HepG2 (cell line): ENCODE measurements around the gene RIPK3. TPM values are rescaled to one million over a fixed set of nuclear protein-coding genes. Genes with fewer than 3 reads are reported as not detected.

Experiments used
- ATAC-seq: fragments of 200-7000 bp; cut with Tn5 transposase; 3 replicates; pipeline ENCODE4 v1.9.1; 2020; ENCODE audit warnings: mild to moderate bottlenecking, moderate library complexity
- BruUV-seq: library from RNA; stranded (reverse); fragments of 400-500 nt; replicated peaks from 2 replicates; lab custom pipeline; 2021; lab: Mats Ljungman, UMichigan
- CTCF ChIA-PET: fragments of 300-600 bp; formaldehyde crosslinking; extraction: SDS; loops from one replicate; lab custom pipeline; 2021; ENCODE audit warnings: low total read pairs, inconsistent platforms, low intra/inter-chr PET ratio; lab: Yijun Ruan, JAX
- POLR2A ChIA-PET: fragments of 350-600 bp; sonication (Branson Sonifier 250); formaldehyde crosslinking; loops from one replicate; lab custom pipeline; 2020; ENCODE audit warnings: antibody characterized with exemption, inconsistent platforms; lab: Yijun Ruan, JAX
- DNase-seq: peaks from one replicate; pipeline ENCODE4 v3.0.0-alpha.2; 2015; ENCODE audit warnings: low spot score
- FAIRE-seq: peaks from 3 replicates; lab custom pipeline; 2011; peaks lifted over from hg19 to GRCh38; lab: Jason Lieb, UNC
- H2AFZ ChIP-seq: one replicate; pipeline ENCODE4 v1.6.1; 2011; ENCODE audit warnings: low read length, inconsistent platforms
- H3K27ac ChIP-seq: fragments of 300-600 bp; 3 replicates; pipeline ENCODE4 v1.8.0; 2011; ENCODE audit warnings: mixed run types, mild to moderate bottlenecking, mixed read lengths, low read length, inconsistent platforms; ENCODE audit not compliant: insufficient read depth; ENCODE audit errors: extremely low read length
- H3K27me3 ChIP-seq, 2 experiments: fragments of 200-600 bp in 1 of 2; 2 replicates in 1 of 2; 3 replicates in 1 of 2; pipeline versions ENCODE4 v1.6.0 to v1.8.0; 2011; ENCODE audit warnings: low read length in 2 of 2, mild to moderate bottlenecking in 2 of 2, moderate library complexity in 2 of 2, inconsistent platforms in 1 of 2; ENCODE audit not compliant: insufficient read depth in 2 of 2, control insufficient read depth in 1 of 2
- H3K36me3 ChIP-seq, 2 experiments: fragments of 200-600 bp in 1 of 2; replicated peaks in 1 of 2; 2 replicates in 1 of 2; 3 replicates in 1 of 2; pipeline versions ENCODE4 v1.5.1 to v1.8.0; 2011; ENCODE audit warnings: low read length in 2 of 2, inconsistent platforms in 1 of 2; ENCODE audit not compliant: insufficient read depth in 2 of 2, control insufficient read depth in 1 of 2
- H3K4me1 ChIP-seq: 2 replicates; pipeline ENCODE4 v1.5.1; 2012; ENCODE audit warnings: low read length, inconsistent platforms; ENCODE audit not compliant: insufficient read depth
- H3K4me2 ChIP-seq: 2 replicates; pipeline ENCODE4 v1.6.0; 2011; ENCODE audit warnings: low read depth, low read length, inconsistent platforms
- H3K4me3 ChIP-seq, 3 experiments: fragments of 200-600 bp in 1 of 3; sonication (generic), shearing (Covaris generic) in 1 of 3; replicated peaks in 1 of 3; 2 replicates each; pipeline ENCODE4 v1.5.1; 2011 to 2016; ENCODE audit warnings: low read length in 3 of 3, inconsistent platforms in 2 of 3, low read depth in 2 of 3, mild to moderate bottlenecking in 2 of 3, control low read depth in 1 of 3, mixed read lengths in 1 of 3; ENCODE audit not compliant: insufficient read depth in 1 of 3
- H3K79me2 ChIP-seq: one replicate; pipeline ENCODE4 v1.6.1; 2011; ENCODE audit warnings: low read length, inconsistent platforms; ENCODE audit not compliant: insufficient read depth
- H3K9ac ChIP-seq: 2 replicates; pipeline ENCODE4 v1.6.0; 2011; ENCODE audit warnings: mild to moderate bottlenecking, low read depth, low read length, inconsistent platforms; ENCODE audit not compliant: insufficient read depth
- H3K9me3 ChIP-seq: 2 replicates; pipeline ENCODE4 v1.5.1; 2012; ENCODE audit warnings: mild to moderate bottlenecking, low read length
- H4K20me1 ChIP-seq: 2 replicates; pipeline ENCODE4 v1.6.0; 2011; ENCODE audit warnings: inconsistent platforms, mild to moderate bottlenecking, low read length, moderate library complexity; ENCODE audit not compliant: insufficient read depth
- CHCHD3 ChIP-seq: sonication (generic); formaldehyde crosslinking; IDR thresholded peaks from 2 replicates; pipeline ENCODE4 v1.8.0; 2022; ENCODE audit warnings: mild to moderate bottlenecking, missing genetic modification reagents, moderate library complexity
- GPN1 ChIP-seq: sonication (generic); formaldehyde crosslinking; IDR thresholded peaks from 2 replicates; pipeline ENCODE4 v1.5.1; 2020; ENCODE audit warnings: missing genetic modification reagents, borderline replicate concordance
- HNRNPK ChIP-seq: fragments of 200-400 bp; formaldehyde crosslinking; IDR thresholded peaks from 2 replicates; pipeline ENCODE4 v1.6.1; 2018; ENCODE audit warnings: low read length, low read depth, moderate library complexity, mild to moderate bottlenecking; ENCODE audit not compliant: poor library complexity, severe bottlenecking
- ISL2 ChIP-seq: sonication (generic); formaldehyde crosslinking; IDR thresholded peaks from 2 replicates; pipeline ENCODE4 v1.5.0; 2020; ENCODE audit warnings: missing genetic modification reagents
- SIX1 ChIP-seq: sonication (generic); formaldehyde crosslinking; IDR thresholded peaks from 2 replicates; pipeline ENCODE4 v1.4.0; 2020; ENCODE audit warnings: missing genetic modification reagents, borderline replicate concordance
- SRF ChIP-seq: IDR thresholded peaks from 2 replicates; pipeline ENCODE4 v1.6.1; 2011; ENCODE audit warnings: mild to moderate bottlenecking, low read depth, low read length, moderate library complexity
- ZFP36 ChIP-seq: fragments of 150-350 bp; IDR thresholded peaks from 2 replicates; pipeline ENCODE4 v1.6.1; 2018; ENCODE audit warnings: borderline replicate concordance, low read length, low read depth; ENCODE audit not compliant: partially characterized antibody
- ZNF12 ChIP-seq: sonication (generic); formaldehyde crosslinking; IDR thresholded peaks from 2 replicates; pipeline ENCODE4 v1.5.0; 2020; ENCODE audit warnings: missing genetic modification reagents
- ZNF280D ChIP-seq: sonication (generic); formaldehyde crosslinking; IDR thresholded peaks from 2 replicates; pipeline ENCODE4 v1.5.1; 2020; ENCODE audit warnings: mild to moderate bottlenecking, missing genetic modification reagents
- ZNF562 ChIP-seq: sonication (generic); formaldehyde crosslinking; IDR thresholded peaks from 2 replicates; pipeline ENCODE4 v1.8.0; 2022; ENCODE audit warnings: missing genetic modification reagents, borderline replicate concordance
- ZNF740 ChIP-seq: sonication (generic); formaldehyde crosslinking; IDR thresholded peaks from 2 replicates; pipeline ENCODE4 v1.4.0; 2020; ENCODE audit warnings: missing genetic modification reagents
- WGBS: methylation state at CpG from one replicate; pipeline ENCODE4 v1.1.6; 2017; ENCODE audit warnings: low lambda C conversion rate; 5-methylcytosine and 5-hydroxymethylcytosine counted together
- in situ Hi-C: cut with HindIII; loops from 2 replicates; pipeline ENCODE4 v1.10.0; 2017; ENCODE audit warnings: low pct_unique_long_range_greater_than_20kb; ENCODE audit not compliant: extremely low pct_ligation_motif_present
- intact Hi-C: fragments of 100-400 bp; cut with micrococcal nuclease; formaldehyde crosslinking; loops from one replicate; pipeline ENCODE4 v1.10.0; 2022; ENCODE audit not compliant: unreplicated experiment
- polyA plus RNA-seq, 8 experiments: library from polyadenylated mRNA; depleted of rRNA in 3 of 8; stranded (reverse) in 7 of 8; unstranded in 1 of 8; fragments of >200 nt; fragmentation: Illumina TruSeq in 4 of 8; extraction: Trizol in 4 of 8; gene quantifications; 2 replicates each; pipeline versions ENCODE4 v1.2.1 to v1.2.3, GENCODE V29; 2011 to 2016; ENCODE audit warnings: low read depth in 4 of 8, missing spikeins in 1 of 8, mixed read lengths in 1 of 8; ENCODE audit not compliant: insufficient read depth in 1 of 8
- total RNA-seq, 5 experiments: library from RNA; depleted of rRNA; stranded (reverse); fragments of >200 nt; fragmentation: Illumina TruSeq; extraction: Trizol; gene quantifications; 2 replicates each; pipeline ENCODE4 v1.2.3, GENCODE V29; 2016; ENCODE audit warnings: low read depth in 1 of 5

The RIPK3 gene
- total and polyA plus RNA-seq, 2 of the 13 experiments (the other 11 are each of a cell fraction or from before 2014, with no cell fraction given) = not detected

GRCh38 chr14:24369463-24369862, 29.7 kb upstream of the RIPK3 start:
- Histone ChIP-seq H4K20me1 (no peaks in the 10 kb centered on the region), H2AFZ (no peak overlapping the region), H3K27ac (no peak overlapping the region), H3K4me3 (no peak overlapping the region), H3K9me3 (no peaks in the 10 kb centered on the region), H3K27me3 (peaks cover 23 to 60% of the 10 kb centered on the region in 2 experiments), H3K36me3 (no peaks in the 10 kb centered on the region), H3K4me1 (peaks cover 32% of the 10 kb centered on the region), H3K4me2 (no peak overlapping the region), H3K79me2 (no peaks in the 10 kb centered on the region), H3K9ac (no peak overlapping the region)
- CTCF ChIA-PET = no interaction called here
- DNase-seq (no peak), FAIRE-seq (no peak), ATAC-seq (no peak)
- POLR2A ChIA-PET = interaction anchor here (0.8 to 3.7 kb wide), 3 partner anchors 61 to 73 kb away, joined by 4 to 19 read pairs (median 8); partner anchors contain the start of genes CBLN3 and KHNYN
- BruUV-seq = no TSS peak
- intact Hi-C loops (loop anchor here (5.0 kb wide), 1 partner anchor 193 kb away; no protein-coding TSS in a partner anchor), in situ Hi-C loops (loop anchor here (5.0 kb wide), 1 partner anchor 63 kb away; no protein-coding TSS in a partner anchor)
- 60% methylated on average over 20 of the region's 20 CpGs for WGBS
- TF ChIP-seq SIX1 (CRISPR knock-in tag) (no peak), HNRNPK (no peak), CHCHD3 (no peak), ZFP36 (no peak), SRF (no peak), ZNF562 (CRISPR knock-in tag) (no peak), ZNF280D (CRISPR knock-in tag) (no peak), GPN1 (CRISPR knock-in tag) (no peak), ZNF12 (CRISPR knock-in tag) (no peak), ISL2 (CRISPR knock-in tag) (no peak), ZNF740 (no peak)
